HepG2 (cell line): ENCODE data around the gene SCARF1. TPM values are rescaled to one million over a fixed set of nuclear protein-coding genes. Genes with fewer than 3 reads are reported as not detected.
A peak's percentile ranks its signal among the peaks of the same experiment; 100 is the strongest.

Experiments
- ATF1 ChIP-seq: IDR thresholded peaks from 2 replicates; pipeline ENCODE4 v1.6.1; 2016; ENCODE audit warnings: mild to moderate bottlenecking, control low read depth
- GPBP1L1 ChIP-seq: sonication (generic); formaldehyde crosslinking; IDR thresholded peaks from 2 replicates; pipeline ENCODE4 v1.5.0; 2020; ENCODE audit warnings: mild to moderate bottlenecking, missing genetic modification reagents
- IRF2 ChIP-seq: IDR thresholded peaks from 2 replicates; pipeline ENCODE4 v1.6.1; 2018; ENCODE audit warnings: missing genetic modification reagents, missing compliant biosample characterization
- MATR3 ChIP-seq: sonication (generic); formaldehyde crosslinking; IDR thresholded peaks from 2 replicates; pipeline ENCODE4 v1.4.0; 2020; ENCODE audit warnings: missing genetic modification reagents
- MLLT10 ChIP-seq: sonication (generic); formaldehyde crosslinking; IDR thresholded peaks from 2 replicates; pipeline ENCODE4 v1.4.0; 2020; ENCODE audit warnings: missing genetic modification reagents
- MXD1 ChIP-seq: sonication (generic); formaldehyde crosslinking; IDR thresholded peaks from 2 replicates; pipeline ENCODE4 v1.4.0; 2020; ENCODE audit warnings: mild to moderate bottlenecking, missing genetic modification reagents
- NFYC ChIP-seq: IDR thresholded peaks from 2 replicates; pipeline ENCODE4 v1.6.1; 2016; ENCODE audit warnings: missing genetic modification reagents, missing compliant biosample characterization
- PPARG ChIP-seq: conservative IDR thresholded peaks from 2 replicates; pipeline ENCODE4 v1.6.1; 2016; ENCODE audit warnings: missing biosample characterization, missing genetic modification reagents
- RARA ChIP-seq: IDR thresholded peaks from 2 replicates; pipeline ENCODE4 v1.6.1; 2016; ENCODE audit warnings: missing genetic modification reagents, missing compliant biosample characterization
- ZBTB40 ChIP-seq, 2 experiments: fragments of 450-650 bp in 1 of 2; sonication (generic) in 1 of 2; formaldehyde crosslinking in 1 of 2; IDR thresholded peaks; 2 replicates each; pipeline versions ENCODE4 v1.6.1 to v1.8.0; 2016 to 2022; ENCODE audit warnings: antibody characterized with exemption in 1 of 2, mild to moderate bottlenecking in 1 of 2, missing genetic modification reagents in 1 of 2
- ZNF503 ChIP-seq: sonication (generic); formaldehyde crosslinking; IDR thresholded peaks from 2 replicates; pipeline ENCODE4 v1.4.0; 2020; ENCODE audit warnings: missing genetic modification reagents
- ZNF547 ChIP-seq: sonication (generic); formaldehyde crosslinking; IDR thresholded peaks from 2 replicates; pipeline ENCODE4 v1.5.1; 2020; ENCODE audit warnings: mild to moderate bottlenecking, missing genetic modification reagents
- ZNF607 ChIP-seq: sonication (generic); formaldehyde crosslinking; IDR thresholded peaks from 2 replicates; pipeline ENCODE4 v1.5.1; 2020; ENCODE audit warnings: missing genetic modification reagents, mild to moderate bottlenecking, borderline replicate concordance
- polyA plus RNA-seq, 8 experiments: library from polyadenylated mRNA; depleted of rRNA in 3 of 8; stranded (reverse) in 7 of 8; unstranded in 1 of 8; fragments of >200 nt; fragmentation: Illumina TruSeq in 4 of 8; extraction: Trizol in 4 of 8; gene quantifications; 2 replicates each; pipeline versions ENCODE4 v1.2.1 to v1.2.3, GENCODE V29; 2011 to 2016; ENCODE audit warnings: low read depth in 4 of 8, missing spikeins in 1 of 8, mixed read lengths in 1 of 8; ENCODE audit not compliant: insufficient read depth in 1 of 8
- total RNA-seq, 5 experiments: library from RNA; depleted of rRNA; stranded (reverse); fragments of >200 nt; fragmentation: Illumina TruSeq; extraction: Trizol; gene quantifications; 2 replicates each; pipeline ENCODE4 v1.2.3, GENCODE V29; 2016; ENCODE audit warnings: low read depth in 1 of 5
- TF ChIP-seq, protein P1 (sequence below): sonication (generic); formaldehyde crosslinking; IDR thresholded peaks from 2 replicates; pipeline ENCODE4 v1.4.0; 2020; ENCODE audit warnings: mild to moderate bottlenecking, missing genetic modification reagents

SCARF1 gene
- total and polyA plus RNA-seq, 2 of the 13 experiments (the other 11 are each of a cell fraction or from before 2014, with no cell fraction given), result 0.24 to 0.71 TPM

GRCh38 chr17:1590029-1590746 is 55.3 kb downstream of the SCARF1 start (continued):
- TF ChIP-seq GPBP1L1 (CRISPR knock-in tag), result no peak
- no peak for TF ChIP-seq MXD1 (CRISPR knock-in tag)
- TF ChIP-seq ATF1, result no peak
- no peak; the same call in 1 of the 2 replicates for TF ChIP-seq IRF2 (CRISPR knock-in tag)
- no peak for TF ChIP-seq ZNF503 (CRISPR knock-in tag)
- TF ChIP-seq, protein P1, sequence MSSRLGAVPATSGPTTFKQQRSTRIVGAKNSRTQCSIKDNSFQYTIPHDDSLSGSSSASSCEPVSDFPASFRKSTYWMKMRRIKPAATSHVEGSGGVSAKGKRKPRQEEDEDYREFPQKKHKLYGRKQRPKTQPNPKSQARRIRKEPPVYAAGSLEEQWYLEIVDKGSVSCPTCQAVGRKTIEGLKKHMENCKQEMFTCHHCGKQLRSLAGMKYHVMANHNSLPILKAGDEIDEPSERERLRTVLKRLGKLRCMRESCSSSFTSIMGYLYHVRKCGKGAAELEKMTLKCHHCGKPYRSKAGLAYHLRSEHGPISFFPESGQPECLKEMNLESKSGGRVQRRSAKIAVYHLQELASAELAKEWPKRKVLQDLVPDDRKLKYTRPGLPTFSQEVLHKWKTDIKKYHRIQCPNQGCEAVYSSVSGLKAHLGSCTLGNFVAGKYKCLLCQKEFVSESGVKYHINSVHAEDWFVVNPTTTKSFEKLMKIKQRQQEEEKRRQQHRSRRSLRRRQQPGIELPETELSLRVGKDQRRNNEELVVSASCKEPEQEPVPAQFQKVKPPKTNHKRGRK (CRISPR knock-in tag), result no peak
- TF ChIP-seq PPARG (CRISPR knock-in tag), result no peak; the same call in 1 of the 2 replicates
- TF ChIP-seq ZNF607 (CRISPR knock-in tag), result no peak
- peak; percentile 73; the same call in 1 of the 2 replicates for TF ChIP-seq ZNF547 (CRISPR knock-in tag)
- TF ChIP-seq MLLT10 (CRISPR knock-in tag), result no peak
- no peak for TF ChIP-seq ZBTB40 (IDR thresholded peaks at IDR 0.05)
- TF ChIP-seq ZBTB40 (CRISPR knock-in tag; IDR thresholded peaks at IDR 0.05), result no peak
- TF ChIP-seq RARA, result peak; percentile 30; the same call in 1 of the 2 replicates
- TF ChIP-seq NFYC (CRISPR knock-in tag), result no peak
- no peak for TF ChIP-seq MATR3 (CRISPR knock-in tag)
